ENCODE measurements around the gene IGHMBP2. TPM values are rescaled to one million over a fixed set of nuclear protein-coding genes. Genes with fewer than 3 reads are reported as not detected.
A peak's percentile ranks its signal among the peaks of the same experiment; 100 is the strongest.

The IGHMBP2 gene
- total and polyA plus RNA-seq, 7 donors: 12.1 to 19.0 (median 13.6) TPM

GRCh38 chr11:68961245-68961644 lies 57.6 kb downstream of the IGHMBP2 start:
- no peaks in the 10 kb centered on the region for H3K4me1 ChIP-seq
- H3K27ac ChIP-seq: no peak overlapping the region
- no peaks in the 10 kb centered on the region for H3K36me3 ChIP-seq (ENCODE audit: insufficient read depth in 1 of 2, low read depth in 1 of 2)
- intact Hi-C loops (cut with DNase I): no loop called here
- peaks cover 4% of the 10 kb centered on the region for H3K9me3 ChIP-seq
- H3K27me3 ChIP-seq (ENCODE audit: insufficient read depth in 3 of 3, low read length in 2 of 3): peaks cover 0 to 13% (median 3%) of the 10 kb centered on the region in 3 donors
- WGBS, 3 donors: 49 to 65% (median 64%) methylated on average over 8 of the region's 8 CpGs
- no peak for ATAC-seq
- DNase-seq: peak in 1 of 2 donors; percentile 31
- TF ChIP-seq, protein P1, sequence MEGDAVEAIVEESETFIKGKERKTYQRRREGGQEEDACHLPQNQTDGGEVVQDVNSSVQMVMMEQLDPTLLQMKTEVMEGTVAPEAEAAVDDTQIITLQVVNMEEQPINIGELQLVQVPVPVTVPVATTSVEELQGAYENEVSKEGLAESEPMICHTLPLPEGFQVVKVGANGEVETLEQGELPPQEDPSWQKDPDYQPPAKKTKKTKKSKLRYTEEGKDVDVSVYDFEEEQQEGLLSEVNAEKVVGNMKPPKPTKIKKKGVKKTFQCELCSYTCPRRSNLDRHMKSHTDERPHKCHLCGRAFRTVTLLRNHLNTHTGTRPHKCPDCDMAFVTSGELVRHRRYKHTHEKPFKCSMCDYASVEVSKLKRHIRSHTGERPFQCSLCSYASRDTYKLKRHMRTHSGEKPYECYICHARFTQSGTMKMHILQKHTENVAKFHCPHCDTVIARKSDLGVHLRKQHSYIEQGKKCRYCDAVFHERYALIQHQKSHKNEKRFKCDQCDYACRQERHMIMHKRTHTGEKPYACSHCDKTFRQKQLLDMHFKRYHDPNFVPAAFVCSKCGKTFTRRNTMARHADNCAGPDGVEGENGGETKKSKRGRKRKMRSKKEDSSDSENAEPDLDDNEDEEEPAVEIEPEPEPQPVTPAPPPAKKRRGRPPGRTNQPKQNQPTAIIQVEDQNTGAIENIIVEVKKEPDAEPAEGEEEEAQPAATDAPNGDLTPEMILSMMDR (IDR thresholded peaks at IDR 0.05): no peak
- H3K4me3 ChIP-seq: no peak overlapping the region

GRCh38 chr11:68962527-68963250 lies 59.0 kb downstream of the IGHMBP2 start:
- Histone ChIP-seq H3K27me3 (ENCODE audit: insufficient read depth in 3 of 3, low read length in 2 of 3) (peaks cover 0 to 16% (median 3%) of the 10 kb centered on the region in 3 donors), H3K36me3 (ENCODE audit: insufficient read depth in 1 of 2, low read depth in 1 of 2) (no peaks in the 10 kb centered on the region), H3K27ac (no peak overlapping the region), H3K9me3 (peaks cover 4% of the 10 kb centered on the region), H3K4me3 (no peak overlapping the region), H3K4me1 (no peaks in the 10 kb centered on the region)
- ATAC-seq (no peak), DNase-seq (no peak)
- TF ChIP-seq, protein P1 (IDR thresholded peaks at IDR 0.05): no peak
- WGBS, 3 donors: 49 to 57% (median 56%) methylated on average over 15 to 16 of the region's 16 CpGs
- intact Hi-C loops (cut with DNase I): no loop called here

DNA sequence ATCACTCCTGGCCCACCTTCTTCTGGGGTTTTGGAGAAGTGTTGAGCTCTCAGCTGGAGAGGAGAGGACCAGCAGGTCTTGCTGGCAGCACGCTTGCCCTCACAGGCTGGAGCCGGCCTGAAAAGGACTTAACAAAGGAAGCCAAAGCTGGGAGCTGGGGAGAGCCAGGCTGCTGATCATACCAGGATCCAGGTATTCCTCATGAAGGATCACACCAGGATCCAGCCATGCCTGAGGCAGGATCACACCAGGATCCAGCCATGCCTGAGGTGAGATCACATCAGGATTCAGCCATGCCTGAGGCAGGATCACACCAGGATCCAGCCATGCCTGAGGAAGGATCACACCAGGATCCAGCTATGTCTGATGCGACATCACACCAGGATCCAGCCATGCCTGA lies 60.1 kb downstream of the IGHMBP2 start:
- WGBS, 3 donors: 80 to 89% (median 84%) methylated on average over 3 of the region's 3 CpGs
- no peaks in the 10 kb centered on the region for H3K9me3 ChIP-seq
- intact Hi-C loops (cut with DNase I): no loop called here
- ATAC-seq (peak in 1 of 4 donors; percentile 35), DNase-seq (no peak)
- peaks cover 0 to 24% (median 5%) of the 10 kb centered on the region in 3 donors for H3K27me3 ChIP-seq (ENCODE audit: insufficient read depth in 3 of 3, low read length in 2 of 3)
- no peaks in the 10 kb centered on the region for H3K36me3 ChIP-seq (ENCODE audit: insufficient read depth in 1 of 2, low read depth in 1 of 2)
- TF ChIP-seq, protein P1 (IDR thresholded peaks at IDR 0.05): no peak
- H3K4me1 ChIP-seq: no peaks in the 10 kb centered on the region
- H3K27ac ChIP-seq: no peak overlapping the region
- no peak overlapping the region for H3K4me3 ChIP-seq

DNA sequence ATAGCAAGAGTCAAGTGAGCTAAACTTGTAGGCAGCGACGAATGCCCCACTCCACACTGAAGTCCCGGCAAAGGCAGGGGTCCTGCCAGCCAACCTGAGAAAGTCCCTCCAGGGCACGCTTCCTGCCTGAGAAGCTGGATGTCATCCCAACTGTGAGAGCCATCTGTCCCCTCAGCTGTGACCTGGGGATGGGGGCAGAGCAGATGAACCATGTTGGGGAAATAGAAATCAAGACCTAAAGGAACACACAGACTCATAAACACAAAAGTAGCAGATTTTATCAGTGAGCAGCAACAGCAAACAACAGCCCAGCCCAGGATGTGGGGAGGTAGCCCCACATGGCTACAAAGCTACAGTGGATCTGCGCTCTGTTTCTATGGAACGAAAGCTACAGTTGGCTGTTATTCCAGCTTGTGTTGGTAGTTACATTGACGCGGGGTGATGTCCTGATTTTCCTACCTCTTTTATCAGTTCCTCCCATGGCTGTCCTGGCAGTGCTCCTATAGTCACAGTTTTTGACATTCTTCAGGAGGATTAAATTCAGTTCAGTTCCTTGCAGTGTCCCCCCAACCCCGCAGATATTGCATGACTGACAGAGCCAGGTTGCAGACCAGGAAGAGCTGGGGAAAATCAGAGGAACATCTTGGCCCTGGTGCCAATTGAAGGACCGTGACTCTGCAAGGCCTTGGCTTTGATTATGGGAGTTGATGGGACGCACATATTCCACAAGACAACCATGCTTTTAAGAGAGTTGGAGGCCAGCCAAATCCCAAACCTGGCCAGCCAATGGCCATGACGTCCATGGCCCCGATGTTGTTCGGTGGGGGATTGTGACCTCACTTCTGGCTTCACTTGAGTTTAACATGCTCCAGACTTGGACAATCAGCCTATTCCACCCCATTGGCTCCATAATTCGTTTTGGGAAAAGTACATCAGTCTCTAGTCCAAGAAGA lies 62.5 kb downstream of the IGHMBP2 start:
- TF ChIP-seq, protein P1 (IDR thresholded peaks at IDR 0.05): no peak
- intact Hi-C loops (cut with DNase I): no loop called here
- Histone ChIP-seq H3K9me3 (no peaks in the 10 kb centered on the region), H3K4me1 (no peaks in the 10 kb centered on the region), H3K4me3 (no peak overlapping the region), H3K27me3 (ENCODE audit: insufficient read depth in 3 of 3, low read length in 2 of 3) (peaks cover 0 to 20% (median 5%) of the 10 kb centered on the region in 3 donors), H3K27ac (no peak overlapping the region), H3K36me3 (ENCODE audit: insufficient read depth in 1 of 2, low read depth in 1 of 2) (no peaks in the 10 kb centered on the region)
- WGBS, 3 donors: 33 to 47% (median 36%) methylated on average over 15 of the region's 15 CpGs
- no peak for DNase-seq
- no peak for ATAC-seq
